Cardiac fibroblast (primary cell): ENCODE measurements around the gene CIB1.
A peak's percentile ranks its signal among the peaks of the same experiment; 100 is the strongest.
"Not testable (repeated sequence)": the region's sequence is repeated elsewhere in the genome, so short reads cannot be mapped to it uniquely, and the experiment has no call there.

Source experiments
- DNase-seq, 2 donors: peaks; one replicate each; pipeline versions ENCODE4 v3.0.0 to v3.0.0-alpha.2; 2010; ENCODE audit warnings: low read depth in 2 of 2
- H3K4me3 ChIP-seq, 2 donors: replicated peaks in 1 of 2; 1 replicate in 1 of 2; 2 replicates in 1 of 2; pipeline ENCODE4 v1.5.1; 2011; ENCODE audit warnings: low read depth in 2 of 2, low read length in 2 of 2, mild to moderate bottlenecking in 2 of 2, moderate library complexity in 1 of 2
- TF ChIP-seq, protein P1 (sequence below): IDR thresholded peaks from one replicate; pipeline ENCODE4 v1.5.1; 2011; ENCODE audit warnings: low read depth, mild to moderate bottlenecking, low read length, inconsistent platforms

Gene CIB1

GRCh38 chr15:90266061-90266431 lies 32.3 kb upstream of the CIB1 start:
- TF ChIP-seq, protein P1, sequence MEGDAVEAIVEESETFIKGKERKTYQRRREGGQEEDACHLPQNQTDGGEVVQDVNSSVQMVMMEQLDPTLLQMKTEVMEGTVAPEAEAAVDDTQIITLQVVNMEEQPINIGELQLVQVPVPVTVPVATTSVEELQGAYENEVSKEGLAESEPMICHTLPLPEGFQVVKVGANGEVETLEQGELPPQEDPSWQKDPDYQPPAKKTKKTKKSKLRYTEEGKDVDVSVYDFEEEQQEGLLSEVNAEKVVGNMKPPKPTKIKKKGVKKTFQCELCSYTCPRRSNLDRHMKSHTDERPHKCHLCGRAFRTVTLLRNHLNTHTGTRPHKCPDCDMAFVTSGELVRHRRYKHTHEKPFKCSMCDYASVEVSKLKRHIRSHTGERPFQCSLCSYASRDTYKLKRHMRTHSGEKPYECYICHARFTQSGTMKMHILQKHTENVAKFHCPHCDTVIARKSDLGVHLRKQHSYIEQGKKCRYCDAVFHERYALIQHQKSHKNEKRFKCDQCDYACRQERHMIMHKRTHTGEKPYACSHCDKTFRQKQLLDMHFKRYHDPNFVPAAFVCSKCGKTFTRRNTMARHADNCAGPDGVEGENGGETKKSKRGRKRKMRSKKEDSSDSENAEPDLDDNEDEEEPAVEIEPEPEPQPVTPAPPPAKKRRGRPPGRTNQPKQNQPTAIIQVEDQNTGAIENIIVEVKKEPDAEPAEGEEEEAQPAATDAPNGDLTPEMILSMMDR: no peak
- peak; percentile 27 to 38 for DNase-seq
- H3K4me3 ChIP-seq: peak overlapping the region; percentile 74 to 86

- peak; percentile 90 to 93 for DNase-seq
- peak within 1 kb of the TSS; percentile 74 to 86 for H3K4me3 ChIP-seq
- TF ChIP-seq, protein P1: no peak
Measured at GRCh38 chr15:90265271-90266060, 31.7 kb upstream of the CIB1 start, which contains the start of gene NGRN. NGRN (plus strand) TSS chr15:90265672; CDS start chr15:90265713, 41 bp downstream.

- peak overlapping the region; percentile 74 to 86 for H3K4me3 ChIP-seq
- TF ChIP-seq, protein P1: no peak
- DNase-seq: no peak
Measured at GRCh38 chr15:90264671-90265070, 30.9 kb upstream of the CIB1 start.

DNA sequence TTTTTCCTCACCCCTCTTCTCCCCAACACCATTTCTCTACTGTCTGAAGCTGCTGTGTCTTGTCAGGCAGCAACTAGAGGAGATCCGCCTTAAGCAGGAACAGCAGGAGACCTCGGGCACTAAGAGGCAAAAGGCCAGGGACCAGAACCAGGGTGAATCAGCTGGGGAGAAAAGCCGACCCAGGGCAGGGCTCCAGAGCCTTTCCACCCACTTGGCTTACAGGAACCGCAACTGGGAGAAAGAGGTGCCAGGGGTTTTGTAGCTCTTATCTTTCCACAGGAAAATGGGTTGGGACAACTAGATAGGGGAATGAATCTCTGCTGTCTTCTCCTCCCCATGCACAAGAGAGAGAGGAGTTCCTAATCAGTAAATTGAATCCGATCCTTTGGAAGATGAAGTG lies 28.7 kb upstream of the CIB1 start:
- no peak overlapping the region for H3K4me3 ChIP-seq
- TF ChIP-seq, protein P1: no peak
- DNase-seq: no peak

DNA sequence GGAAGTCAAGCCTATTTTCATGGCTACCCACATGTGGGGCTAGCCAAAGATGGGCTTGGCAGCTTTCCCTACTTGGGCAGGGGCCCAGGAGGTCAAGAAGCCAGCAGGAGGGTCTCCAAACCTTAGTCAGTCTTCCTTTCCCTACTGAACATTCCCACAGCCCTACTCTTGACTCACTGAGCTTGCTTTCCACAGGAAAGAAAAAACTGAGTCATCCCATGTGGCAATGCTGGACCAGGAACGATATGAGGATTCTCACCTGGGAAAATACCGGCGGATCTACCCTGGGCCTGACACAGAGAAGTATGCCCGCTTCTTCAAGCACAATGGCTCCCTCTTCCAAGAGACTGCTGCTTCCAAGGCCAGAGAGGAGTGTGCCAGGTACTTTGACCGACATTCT lies 28.1 kb upstream of the CIB1 start:
- no peak overlapping the region for H3K4me3 ChIP-seq
- TF ChIP-seq, protein P1: no peak
- peak; percentile 59 to 72 for DNase-seq

GRCh38 chr15:90260731-90261130 lies 27.0 kb upstream of the CIB1 start:
- DNase-seq, H3K4me3 ChIP-seq: not testable (repeated sequence)

GRCh38 chr15:90259524-90259923 lies 25.8 kb upstream of the CIB1 start:
- DNase-seq: peak in 1 of 2 donors; percentile 63
- TF ChIP-seq, protein P1: no peak
- no peak overlapping the region for H3K4me3 ChIP-seq
